K562 (cell line): ENCODE data around the gene ZNHIT2. TPM values are rescaled to one million over a fixed set of nuclear protein-coding genes. Genes with fewer than 3 reads are reported as not detected.

ENCODE experiments used
- CBFA2T3 ChIP-seq: fragments of 450-650 bp; IDR thresholded peaks from 2 replicates; pipeline ENCODE4 v1.6.1; 2017
- CCAR2 ChIP-seq: fragments of 200-400 bp; formaldehyde crosslinking; IDR thresholded peaks from 2 replicates; pipeline ENCODE4 v1.6.1; 2017; ENCODE audit warnings: mild to moderate bottlenecking, low read depth, low read length
- GABPB1 ChIP-seq: sonication (generic); formaldehyde crosslinking; IDR thresholded peaks from 2 replicates; pipeline ENCODE4 v1.8.0; 2022; ENCODE audit warnings: mild to moderate bottlenecking, missing genetic modification reagents
- JUN ChIP-seq, 2 experiments: sonication (generic) in 1 of 2; formaldehyde crosslinking in 1 of 2; IDR thresholded peaks; 2 replicates each; pipeline versions ENCODE4 v1.6.1 to v1.8.0; 2012 to 2022; ENCODE audit warnings: borderline replicate concordance in 2 of 2, mild to moderate bottlenecking in 2 of 2, improper control_type of control experiment in 1 of 2, low read depth in 1 of 2, low read length in 1 of 2, missing genetic modification reagents in 1 of 2
- MIER1 ChIP-seq: fragments of 450-650 bp; IDR thresholded peaks from 2 replicates; pipeline ENCODE4 v1.6.1; 2016; ENCODE audit warnings: antibody characterized with exemption, mild to moderate bottlenecking, low read depth
- NFE2L1 ChIP-seq: fragments of 450-650 bp; IDR thresholded peaks from 2 replicates; pipeline ENCODE4 v1.6.1; 2016; ENCODE audit warnings: missing genetic modification characterization, low read depth, mild to moderate bottlenecking, missing compliant biosample characterization, moderate library complexity, borderline replicate concordance
- NR2C1 ChIP-seq, 2 experiments: fragments of 450-650 bp; IDR thresholded peaks; 2 replicates each; pipeline ENCODE4 v1.6.1; 2017; ENCODE audit warnings: mild to moderate bottlenecking in 2 of 2, antibody characterized with exemption in 1 of 2, inconsistent platforms in 1 of 2, missing compliant biosample characterization in 1 of 2, missing genetic modification characterization in 1 of 2
- OTX1 ChIP-seq: fragments of 450-650 bp; formaldehyde crosslinking; IDR thresholded peaks from 2 replicates; pipeline ENCODE4 v1.4.0; 2022; ENCODE audit warnings: mild to moderate bottlenecking
- STAG1 ChIP-seq: sonication (generic); formaldehyde crosslinking; IDR thresholded peaks from 2 replicates; pipeline ENCODE4 v1.5.0; 2020; ENCODE audit warnings: missing genetic modification reagents, borderline replicate concordance
- XRCC3 ChIP-seq: fragments of 450-650 bp; IDR thresholded peaks from 2 replicates; pipeline ENCODE4 v1.6.1; 2017; ENCODE audit warnings: mild to moderate bottlenecking, moderate library complexity
- ZBED1 ChIP-seq: IDR thresholded peaks from 2 replicates; pipeline ENCODE4 v1.6.1; 2014
- ZNF175 ChIP-seq: fragments of 200-800 bp; sonication (Bioruptor generic); IDR thresholded peaks from 2 replicates; pipeline ENCODE4 v1.6.1; 2016; ENCODE audit warnings: low read depth, mild to moderate bottlenecking, missing genetic modification characterization, missing compliant biosample characterization
- polyA plus RNA-seq, 8 experiments: library from polyadenylated mRNA; depleted of rRNA in 4 of 8; stranded (reverse) in 5 of 8; unstranded in 3 of 8; fragments of >200 nt; fragmentation: Nextera tagmentation in 2 of 8; fragmentation: Illumina TruSeq in 1 of 8; extraction: Ambion mirVana in 2 of 8; extraction: Trizol in 1 of 8; gene quantifications; 2 replicates each; pipeline versions ENCODE4 v1.2.1 to v1.2.3, GENCODE V29; 2011 to 2014; ENCODE audit warnings: inconsistent platforms in 1 of 8, missing spikeins in 1 of 8
- total RNA-seq, 7 experiments: library from RNA; depleted of rRNA in 6 of 7; stranded (reverse); fragments of >200 nt in 6 of 7; fragmentation: Illumina TruSeq in 2 of 7; extraction: Trizol in 2 of 7; gene quantifications; 2 replicates each; pipeline versions ENCODE4 v1.2.1 to v1.2.3, GENCODE V29; 2011 to 2021; ENCODE audit warnings: low replicate concordance in 1 of 7
- TF ChIP-seq, protein P1 (sequence below): sonication (generic); formaldehyde crosslinking; IDR thresholded peaks from 2 replicates; pipeline ENCODE4 v1.4.0; 2020; ENCODE audit warnings: mild to moderate bottlenecking, missing genetic modification reagents
- TF ChIP-seq, protein P2 (sequence below), 2 experiments: fragments of 450-650 bp; formaldehyde crosslinking in 1 of 2; IDR thresholded peaks; 2 replicates each; pipeline versions ENCODE4 v1.4.0 to v1.6.1; 2014 to 2020; ENCODE audit warnings: mild to moderate bottlenecking in 2 of 2, borderline replicate concordance in 1 of 2, low read depth in 1 of 2
- TF ChIP-seq, protein P3 (sequence below): fragments of 250-450 bp; sonication (Bioruptor Pico); IDR thresholded peaks from 2 replicates; pipeline ENCODE4 v1.4.0; 2020; ENCODE audit warnings: mild to moderate bottlenecking

Gene ZNHIT2
- total and polyA plus RNA-seq, 9 of the 15 experiments (the other 6 are each of a cell fraction or from before 2014, with no cell fraction given), result 0.08 to 39.0 (median 2.5) TPM

DNA sequence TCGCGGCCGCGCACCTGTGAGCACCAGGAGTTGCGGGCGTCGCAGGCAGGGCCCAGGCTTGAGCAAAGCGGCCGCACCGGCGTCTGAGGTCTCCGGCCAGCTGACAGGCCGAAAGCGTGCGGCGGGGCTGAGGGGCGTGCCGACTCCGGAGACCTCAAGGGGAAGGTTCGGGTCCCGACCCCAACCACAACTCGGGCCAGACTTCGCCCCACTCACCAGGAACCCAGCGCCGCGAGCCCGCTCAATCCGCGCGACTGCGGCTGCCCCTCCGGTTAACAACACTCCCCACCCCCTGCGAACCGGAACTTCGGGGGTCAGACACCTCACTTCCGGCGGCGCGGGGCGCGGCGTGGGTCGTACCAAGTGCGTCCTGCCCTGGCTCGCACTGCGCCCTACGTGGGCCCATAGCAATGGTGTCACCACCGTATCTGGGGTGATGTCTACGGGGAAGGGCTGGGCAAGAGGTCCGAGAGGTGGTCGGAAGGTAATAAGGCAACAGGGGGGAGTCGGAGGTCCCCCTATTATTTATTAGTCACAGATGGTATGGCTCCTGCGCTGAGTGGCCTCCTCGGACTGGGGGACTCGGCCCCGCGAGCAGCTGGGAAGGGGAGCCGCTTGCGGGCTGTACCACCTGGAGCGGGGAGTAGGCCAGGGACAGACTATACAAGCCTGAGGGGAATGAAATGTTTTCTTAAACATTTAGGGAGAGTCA lies 16.9 kb upstream of the ZNHIT2 start, which contains the start of gene SYVN1 (continued):
- TF ChIP-seq, protein P1, sequence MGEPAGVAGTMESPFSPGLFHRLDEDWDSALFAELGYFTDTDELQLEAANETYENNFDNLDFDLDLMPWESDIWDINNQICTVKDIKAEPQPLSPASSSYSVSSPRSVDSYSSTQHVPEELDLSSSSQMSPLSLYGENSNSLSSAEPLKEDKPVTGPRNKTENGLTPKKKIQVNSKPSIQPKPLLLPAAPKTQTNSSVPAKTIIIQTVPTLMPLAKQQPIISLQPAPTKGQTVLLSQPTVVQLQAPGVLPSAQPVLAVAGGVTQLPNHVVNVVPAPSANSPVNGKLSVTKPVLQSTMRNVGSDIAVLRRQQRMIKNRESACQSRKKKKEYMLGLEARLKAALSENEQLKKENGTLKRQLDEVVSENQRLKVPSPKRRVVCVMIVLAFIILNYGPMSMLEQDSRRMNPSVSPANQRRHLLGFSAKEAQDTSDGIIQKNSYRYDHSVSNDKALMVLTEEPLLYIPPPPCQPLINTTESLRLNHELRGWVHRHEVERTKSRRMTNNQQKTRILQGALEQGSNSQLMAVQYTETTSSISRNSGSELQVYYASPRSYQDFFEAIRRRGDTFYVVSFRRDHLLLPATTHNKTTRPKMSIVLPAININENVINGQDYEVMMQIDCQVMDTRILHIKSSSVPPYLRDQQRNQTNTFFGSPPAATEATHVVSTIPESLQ (CRISPR knock-in tag), result no peak
- TF ChIP-seq NR2C1 (IDR thresholded peaks at IDR 0.05) (peak; percentile 88), NR2C1 (tag; IDR thresholded peaks at IDR 0.05) (peak; percentile 84), ZNF175 (CRISPR knock-in tag) (no peak), JUN (IDR thresholded peaks at IDR 0.05; ENCODE audit: borderline replicate concordance, low read depth, low read length) (0 out of 2 replicates have a peak, but pooled peaks have one; percentile 23), JUN (CRISPR knock-in tag; IDR thresholded peaks at IDR 0.05; ENCODE audit: borderline replicate concordance) (no peak), GABPB1 (CRISPR knock-in tag) (peak; percentile 96), CCAR2 (no peak), OTX1 (CRISPR knock-in tag) (peak; percentile 43; the same call in 1 of the 2 replicates), ZBED1 (no peak; the same call in 1 of the 2 replicates), XRCC3 (no peak), STAG1 (peak; percentile 31; the same call in 1 of the 2 replicates), NFE2L1 (tag) (no peak), CBFA2T3 (0 out of 2 replicates have a peak, but pooled peaks have one; percentile 30), MIER1 (no peak)
- TF ChIP-seq, protein P2, sequence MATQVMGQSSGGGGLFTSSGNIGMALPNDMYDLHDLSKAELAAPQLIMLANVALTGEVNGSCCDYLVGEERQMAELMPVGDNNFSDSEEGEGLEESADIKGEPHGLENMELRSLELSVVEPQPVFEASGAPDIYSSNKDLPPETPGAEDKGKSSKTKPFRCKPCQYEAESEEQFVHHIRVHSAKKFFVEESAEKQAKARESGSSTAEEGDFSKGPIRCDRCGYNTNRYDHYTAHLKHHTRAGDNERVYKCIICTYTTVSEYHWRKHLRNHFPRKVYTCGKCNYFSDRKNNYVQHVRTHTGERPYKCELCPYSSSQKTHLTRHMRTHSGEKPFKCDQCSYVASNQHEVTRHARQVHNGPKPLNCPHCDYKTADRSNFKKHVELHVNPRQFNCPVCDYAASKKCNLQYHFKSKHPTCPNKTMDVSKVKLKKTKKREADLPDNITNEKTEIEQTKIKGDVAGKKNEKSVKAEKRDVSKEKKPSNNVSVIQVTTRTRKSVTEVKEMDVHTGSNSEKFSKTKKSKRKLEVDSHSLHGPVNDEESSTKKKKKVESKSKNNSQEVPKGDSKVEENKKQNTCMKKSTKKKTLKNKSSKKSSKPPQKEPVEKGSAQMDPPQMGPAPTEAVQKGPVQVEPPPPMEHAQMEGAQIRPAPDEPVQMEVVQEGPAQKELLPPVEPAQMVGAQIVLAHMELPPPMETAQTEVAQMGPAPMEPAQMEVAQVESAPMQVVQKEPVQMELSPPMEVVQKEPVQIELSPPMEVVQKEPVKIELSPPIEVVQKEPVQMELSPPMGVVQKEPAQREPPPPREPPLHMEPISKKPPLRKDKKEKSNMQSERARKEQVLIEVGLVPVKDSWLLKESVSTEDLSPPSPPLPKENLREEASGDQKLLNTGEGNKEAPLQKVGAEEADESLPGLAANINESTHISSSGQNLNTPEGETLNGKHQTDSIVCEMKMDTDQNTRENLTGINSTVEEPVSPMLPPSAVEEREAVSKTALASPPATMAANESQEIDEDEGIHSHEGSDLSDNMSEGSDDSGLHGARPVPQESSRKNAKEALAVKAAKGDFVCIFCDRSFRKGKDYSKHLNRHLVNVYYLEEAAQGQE (IDR thresholded peaks at IDR 0.05; ENCODE audit: borderline replicate concordance), result no peak
- TF ChIP-seq, protein P2 (CRISPR knock-in tag; IDR thresholded peaks at IDR 0.05; ENCODE audit: low read depth), result peak; percentile 70; the same call in 1 of the 2 replicates
- TF ChIP-seq, protein P3, sequence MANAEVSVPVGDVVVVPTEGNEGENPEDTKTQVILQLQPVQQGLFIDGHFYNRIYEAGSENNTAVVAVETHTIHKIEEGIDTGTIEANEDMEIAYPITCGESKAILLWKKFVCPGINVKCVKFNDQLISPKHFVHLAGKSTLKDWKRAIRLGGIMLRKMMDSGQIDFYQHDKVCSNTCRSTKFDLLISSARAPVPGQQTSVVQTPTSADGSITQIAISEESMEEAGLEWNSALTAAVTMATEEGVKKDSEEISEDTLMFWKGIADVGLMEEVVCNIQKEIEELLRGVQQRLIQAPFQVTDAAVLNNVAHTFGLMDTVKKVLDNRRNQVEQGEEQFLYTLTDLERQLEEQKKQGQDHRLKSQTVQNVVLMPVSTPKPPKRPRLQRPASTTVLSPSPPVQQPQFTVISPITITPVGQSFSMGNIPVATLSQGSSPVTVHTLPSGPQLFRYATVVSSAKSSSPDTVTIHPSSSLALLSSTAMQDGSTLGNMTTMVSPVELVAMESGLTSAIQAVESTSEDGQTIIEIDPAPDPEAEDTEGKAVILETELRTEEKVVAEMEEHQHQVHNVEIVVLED (CRISPR knock-in tag), result peak; percentile 80
